Spleen (tissue), 7 donors: Measurements from ENCODE around the gene MBNL1.

ENCODE experiments used
- CTCF ChIP-seq, 11 experiments: fragments of 200-600 bp in 7 of 11; fragments of 450-650 bp in 4 of 11; sonication (generic) in 4 of 11; IDR thresholded peaks in 8 of 11; conservative IDR thresholded peaks in 3 of 11; 1 replicate in 7 of 11; 2 replicates in 4 of 11; pipeline versions ENCODE4 v1.4.0 to v1.8.0; 2016 to 2021; ENCODE audit warnings: antibody characterized with exemption in 11 of 11, inconsistent platforms in 4 of 11, mild to moderate bottlenecking in 1 of 11
- POLR2A ChIP-seq, 3 donors: fragments of 450-650 bp; IDR thresholded peaks; one replicate each; pipeline ENCODE4 v1.5.1; 2017; ENCODE audit warnings: antibody characterized with exemption in 3 of 3, mild to moderate bottlenecking in 1 of 3
- POLR2AphosphoS5 ChIP-seq, 3 donors: sonication (generic); formaldehyde crosslinking; IDR thresholded peaks; one replicate each; pipeline ENCODE4 v1.5.1; 2017; ENCODE audit warnings: antibody characterized with exemption in 3 of 3
- donor health status: DM: no; HTN: no; CAD: no; lungs with moderate emphysema.
- donor health status: DM: no; HTN: no; CAD: no.
- donor health status: DM: no; HTN: no; CAD: no.

GRCh38 chr3:152322756-152323155, 54.0 kb downstream of the MBNL1 start:
- TF ChIP-seq CTCF (IDR thresholded peaks at IDR 0.05 in 8 of 11, conservative IDR thresholded peaks at IDR 0.05 in 3 of 11): no peak
- TF ChIP-seq POLR2AphosphoS5 (IDR thresholded peaks at IDR 0.05): no peak
- no peak for TF ChIP-seq POLR2A (IDR thresholded peaks at IDR 0.05)
